ENCODE measurements around the gene ATP5PB.

- TF ChIP-seq POLR2A (IDR thresholded peaks at IDR 0.05) (no peak), POLR2AphosphoS5 (IDR thresholded peaks at IDR 0.05) (no peak), EP300 (IDR thresholded peaks at IDR 0.05; ENCODE audit: low read depth) (no peak), CTCF (IDR thresholded peaks at IDR 0.05) (no peak)
Observed at GRCh38 chr1:111511370-111511769, 62.1 kb downstream of the ATP5PB start.

All from transverse colon (tissue), 4 donors.